SK-N-MC (cell line): ENCODE measurements around the gene TNFSF13B.

Source experiments
- EZH2 ChIP-seq: fragments of 200-600 bp; sonication (generic); IDR thresholded peaks from one replicate; pipeline ENCODE4 v1.6.1; 2017; ENCODE audit warnings: antibody characterized with exemption
- FOXP2 ChIP-seq: optimal IDR thresholded peaks from 2 replicates; pipeline ENCODE3; 2011; ENCODE audit warnings: mild to moderate bottlenecking, moderate library complexity; ENCODE audit not compliant: insufficient read depth; ENCODE audit errors: extremely low read length, control extremely low read depth
- POLR2AphosphoS5 ChIP-seq: IDR thresholded peaks from 2 replicates; pipeline ENCODE4 v1.6.1; 2012; ENCODE audit warnings: mild to moderate bottlenecking, low read depth, low read length, borderline replicate concordance

GRCh38 chr13:108227651-108228272 is 41.8 kb upstream of the TNFSF13B start:
- TF ChIP-seq EZH2 (no peak), POLR2AphosphoS5 (no peak), FOXP2 (no peak)
